C4-2B (cell line): Measurements from ENCODE around the gene SH3BP5.

Source experiments
- CTCF ChIP-seq: fragments of 450-650 bp; conservative IDR thresholded peaks from 2 replicates; pipeline ENCODE4 v1.5.1; 2017; ENCODE audit warnings: mild to moderate bottlenecking
- ZFX ChIP-seq: fragments of 450-650 bp; IDR thresholded peaks from 2 replicates; pipeline ENCODE4 v1.6.1; 2017

- TF ChIP-seq CTCF (no peak), ZFX (no peak)
Observed at GRCh38 chr3:15271030-15271429, 61.4 kb downstream of the SH3BP5 start.
